Mesendoderm (in vitro differentiated cells): ENCODE results near the gene CALU.
A peak's percentile ranks its signal among the peaks of the same experiment; 100 is the strongest.

Source experiments
- DNase-seq: peaks from one replicate; pipeline ENCODE4 v3.0.0; 2013
- H2AK5ac ChIP-seq: 2 replicates; pipeline ENCODE4 v1.6.1; 2013; ENCODE audit warnings: low read length, inconsistent platforms
- H2BK120ac ChIP-seq: 2 replicates; pipeline ENCODE4 v1.6.1; 2013; ENCODE audit warnings: low read depth, mild to moderate bottlenecking, low read length, moderate library complexity, mixed read lengths
- H2BK15ac ChIP-seq: replicated peaks from 2 replicates; pipeline ENCODE4 v1.6.1; 2013; ENCODE audit warnings: low read depth, mild to moderate bottlenecking, moderate library complexity
- H2BK5ac ChIP-seq: 2 replicates; pipeline ENCODE4 v1.6.1; 2013; ENCODE audit warnings: low read length, inconsistent platforms
- H3K18ac ChIP-seq: 2 replicates; pipeline ENCODE4 v1.6.1; 2013; ENCODE audit warnings: mild to moderate bottlenecking, low read length, mixed read lengths
- H3K23ac ChIP-seq: one replicate; pipeline ENCODE4 v1.6.1; 2013; ENCODE audit warnings: low read length
- H3K27ac ChIP-seq: 2 replicates; pipeline ENCODE4 v1.5.1; 2013; ENCODE audit warnings: low read depth, mild to moderate bottlenecking, inconsistent platforms, low read length, moderate library complexity
- H3K27me3 ChIP-seq: 2 replicates; pipeline ENCODE4 v1.6.1; 2013; ENCODE audit warnings: low read length, control low read depth, mild to moderate bottlenecking, inconsistent platforms; ENCODE audit not compliant: insufficient read depth, poor library complexity
- H3K36me3 ChIP-seq: 2 replicates; pipeline ENCODE4 v1.6.1; 2013; ENCODE audit warnings: low read length, inconsistent platforms; ENCODE audit not compliant: control insufficient read depth, insufficient read depth
- H3K4ac ChIP-seq: one replicate; pipeline ENCODE4 v1.6.1; 2013; ENCODE audit warnings: low read depth, mild to moderate bottlenecking, low read length, moderate library complexity
- H3K4me1 ChIP-seq: 2 replicates; pipeline ENCODE4 v1.6.1; 2013; ENCODE audit warnings: low read depth, low read length, inconsistent platforms; ENCODE audit not compliant: control insufficient read depth
- H3K4me2 ChIP-seq: 2 replicates; pipeline ENCODE4 v1.6.1; 2013; ENCODE audit warnings: low read length
- H3K4me3 ChIP-seq: 2 replicates; pipeline ENCODE4 v1.5.1; 2013; ENCODE audit warnings: mild to moderate bottlenecking, low read length
- H3K56ac ChIP-seq: one replicate; pipeline ENCODE4 v1.6.1; 2013; ENCODE audit warnings: low read length
- H3K79me1 ChIP-seq: 2 replicates; pipeline ENCODE4 v1.6.1; 2013; ENCODE audit warnings: low read length, inconsistent platforms
- H3K79me2 ChIP-seq: 2 replicates; pipeline ENCODE4 v1.6.1; 2013; ENCODE audit warnings: mild to moderate bottlenecking, low read length; ENCODE audit not compliant: control insufficient read depth, insufficient read depth
- H3K9ac ChIP-seq: 2 replicates; pipeline ENCODE4 v1.6.1; 2013; ENCODE audit warnings: low read length, inconsistent platforms
- H4K5ac ChIP-seq: one replicate; pipeline ENCODE4 v1.6.1; 2013; ENCODE audit warnings: low read length
- H4K8ac ChIP-seq: one replicate; pipeline ENCODE4 v1.6.1; 2013; ENCODE audit warnings: low read depth, mild to moderate bottlenecking, control low read depth, low read length, moderate library complexity
- WGBS: extraction: QIAGEN DNeasy Blood & Tissue Kit; methylation state at CpG from one replicate; pipeline ENCODE4 v1.1.7; 2013; ENCODE audit warnings: low lambda C conversion rate, missing lambda C conversion rate; ENCODE audit not compliant: insufficient coverage; ENCODE audit errors: extremely low coverage; 5-methylcytosine and 5-hydroxymethylcytosine counted together

CALU gene

GRCh38 chr7:128705891-128706333 lies 33.2 kb upstream of the CALU start:
- Histone ChIP-seq H3K4ac (no peak overlapping the region), H3K4me3 (no peak overlapping the region), H2BK5ac (no peak overlapping the region), H4K8ac (no peak overlapping the region), H3K79me1 (no peaks in the 10 kb centered on the region), H3K4me1 (no peaks in the 10 kb centered on the region), H3K27me3 (no peaks in the 10 kb centered on the region), H3K36me3 (no peaks in the 10 kb centered on the region), H3K18ac (no peak overlapping the region), H2BK120ac (no peak overlapping the region), H3K4me2 (no peak overlapping the region), H2BK15ac (no peak overlapping the region), H3K27ac (no peak overlapping the region), H4K5ac (no peak overlapping the region), H2AK5ac (no peak overlapping the region), H3K23ac (no peak overlapping the region), H3K79me2 (no peaks in the 10 kb centered on the region), H3K9ac (no peak overlapping the region), H3K56ac (no peak overlapping the region)
- DNase-seq = peak; percentile 51
- no CpG with 5 or more reads among the region's 3 CpGs for WGBS

- H3K27ac ChIP-seq = peak overlapping the region; percentile 80
These were observed 31.4 kb upstream of the CALU start for GRCh38 chr7:128707752-128708151.

DNA sequence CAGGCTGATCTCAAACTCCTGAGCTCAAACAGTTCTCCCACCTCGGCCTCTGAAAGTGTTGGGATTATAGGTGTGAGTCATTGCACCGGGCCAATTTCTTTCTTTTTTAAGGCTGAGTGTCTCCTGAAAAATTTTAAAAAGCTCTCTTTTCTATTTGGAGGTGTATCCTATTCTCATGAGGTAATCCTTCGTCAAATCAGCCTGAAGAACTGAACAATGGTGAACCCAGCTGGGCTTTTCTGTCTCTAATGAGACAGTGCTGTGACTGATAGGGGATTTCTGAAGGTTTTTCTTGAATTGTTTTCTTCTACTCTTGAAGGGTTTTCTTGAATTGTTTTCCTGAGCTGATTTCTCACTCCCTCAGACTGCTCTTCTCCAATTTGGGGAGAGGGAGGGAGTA lies 30.9 kb upstream of the CALU start:
- DNase-seq = peak; percentile 60
- H3K27ac ChIP-seq = peak overlapping the region; percentile 80

More at GRCh38 chr7:128707752-128708151, 31.4 kb upstream of the CALU start:
- Histone ChIP-seq H3K56ac (peak overlapping the region; percentile 11), H4K5ac (no peak overlapping the region), H2BK15ac (no peak overlapping the region), H3K36me3 (no peaks in the 10 kb centered on the region), H3K4me2 (no peak overlapping the region), H2AK5ac (no peak overlapping the region), H3K23ac (no peak overlapping the region), H3K4me3 (no peak overlapping the region), H4K8ac (peak overlapping the region; percentile 28), H3K79me2 (no peaks in the 10 kb centered on the region), H3K79me1 (no peaks in the 10 kb centered on the region), H3K27me3 (no peaks in the 10 kb centered on the region), H3K18ac (no peak overlapping the region), H3K9ac (no peak overlapping the region), H3K4me1 (no peaks in the 10 kb centered on the region), H2BK5ac (no peak overlapping the region), H2BK120ac (no peak overlapping the region), H3K4ac (no peak overlapping the region)
- no peak for DNase-seq
- no CpG with 5 or more reads among the region's 1 CpG for WGBS

GRCh38 chr7:128708824-128709223 lies 30.3 kb upstream of the CALU start:
- no peaks in the 10 kb centered on the region for H3K4me1 ChIP-seq
- H2BK120ac ChIP-seq = no peak overlapping the region

More for the DNA sequence above, 30.9 kb upstream of the CALU start:
- Histone ChIP-seq H4K5ac (no peak overlapping the region), H3K4ac (no peak overlapping the region), H3K18ac (no peak overlapping the region), H3K56ac (no peak overlapping the region), H3K79me2 (no peaks in the 10 kb centered on the region), H3K27me3 (no peaks in the 10 kb centered on the region), H3K79me1 (no peaks in the 10 kb centered on the region), H2BK120ac (no peak overlapping the region), H3K9ac (no peak overlapping the region), H2BK15ac (no peak overlapping the region), H3K4me1 (no peaks in the 10 kb centered on the region), H3K36me3 (no peaks in the 10 kb centered on the region), H3K4me3 (no peak overlapping the region), H3K4me2 (no peak overlapping the region), H4K8ac (peak overlapping the region; percentile 28), H2BK5ac (no peak overlapping the region), H2AK5ac (no peak overlapping the region), H3K23ac (no peak overlapping the region)
- no CpG with 5 or more reads among the region's 3 CpGs for WGBS

GRCh38 chr7:128710481-128710880 lies 28.7 kb upstream of the CALU start:
- H3K4ac ChIP-seq = no peak overlapping the region
- WGBS = no CpG with 5 or more reads among the region's 6 CpGs
- no peak overlapping the region for H3K4me3 ChIP-seq
- no peaks in the 10 kb centered on the region for H3K27me3 ChIP-seq
- H3K23ac ChIP-seq = no peak overlapping the region
- H2BK5ac ChIP-seq = no peak overlapping the region
- H3K18ac ChIP-seq = no peak overlapping the region
- no peak overlapping the region for H3K4me2 ChIP-seq
- no peak overlapping the region for H4K8ac ChIP-seq
- no peak overlapping the region for H3K56ac ChIP-seq
- H2BK15ac ChIP-seq = no peak overlapping the region
- H2BK120ac ChIP-seq = no peak overlapping the region
- H4K5ac ChIP-seq = no peak overlapping the region
- no peaks in the 10 kb centered on the region for H3K79me2 ChIP-seq
- no peaks in the 10 kb centered on the region for H3K36me3 ChIP-seq
- H3K9ac ChIP-seq = no peak overlapping the region
- no peak for DNase-seq
- no peak overlapping the region for H2AK5ac ChIP-seq
- H3K4me1 ChIP-seq = no peaks in the 10 kb centered on the region
- no peaks in the 10 kb centered on the region for H3K79me1 ChIP-seq
- H3K27ac ChIP-seq = no peak overlapping the region

More at GRCh38 chr7:128708824-128709223, 30.3 kb upstream of the CALU start:
- no peak overlapping the region for H2AK5ac ChIP-seq
- no peak overlapping the region for H2BK5ac ChIP-seq
- no CpG with 5 or more reads among the region's 3 CpGs for WGBS
- no peak overlapping the region for H3K27ac ChIP-seq
- H3K4ac ChIP-seq = no peak overlapping the region
- no peak overlapping the region for H4K5ac ChIP-seq
- H3K79me2 ChIP-seq = no peaks in the 10 kb centered on the region
- H3K9ac ChIP-seq = no peak overlapping the region
- H3K27me3 ChIP-seq = no peaks in the 10 kb centered on the region
- H3K56ac ChIP-seq = no peak overlapping the region
- H3K4me2 ChIP-seq = no peak overlapping the region
- H3K4me3 ChIP-seq = no peak overlapping the region
- H3K23ac ChIP-seq = no peak overlapping the region
- H4K8ac ChIP-seq = no peak overlapping the region
- no peak overlapping the region for H2BK15ac ChIP-seq
- no peaks in the 10 kb centered on the region for H3K36me3 ChIP-seq
- no peak overlapping the region for H3K18ac ChIP-seq
- no peaks in the 10 kb centered on the region for H3K79me1 ChIP-seq
- peak; percentile 40 for DNase-seq

GRCh38 chr7:128713794-128714193 lies 25.4 kb upstream of the CALU start:
- H3K4me2 ChIP-seq = no peak overlapping the region
- no peak for DNase-seq

More at GRCh38 chr7:128713794-128714193, 25.4 kb upstream of the CALU start:
- Histone ChIP-seq H3K27ac (no peak overlapping the region), H3K79me2 (no peaks in the 10 kb centered on the region), H3K23ac (no peak overlapping the region), H2AK5ac (no peak overlapping the region), H4K5ac (no peak overlapping the region), H3K36me3 (no peaks in the 10 kb centered on the region), H3K4me1 (no peaks in the 10 kb centered on the region), H2BK15ac (no peak overlapping the region), H3K27me3 (no peaks in the 10 kb centered on the region), H4K8ac (no peak overlapping the region), H3K4me3 (no peak overlapping the region), H3K4ac (no peak overlapping the region), H3K79me1 (no peaks in the 10 kb centered on the region), H3K18ac (no peak overlapping the region), H3K9ac (no peak overlapping the region), H2BK5ac (no peak overlapping the region), H3K56ac (no peak overlapping the region), H2BK120ac (no peak overlapping the region)
- no CpG with 5 or more reads among the region's 2 CpGs for WGBS
